GOT3 (cell line): ENCODE measurements around the gene USP54.

ENCODE experiments used
- DNase-seq: peaks from one replicate; lab custom pipeline; 2025; ENCODE audit warnings: mixed read lengths; lab: John Stamatoyannopoulos, UW

Gene USP54

GRCh38 chr10:73467206-73467605 is 123.9 kb downstream of the USP54 start:
- no peak for DNase-seq

GRCh38 chr10:73465978-73466726 is 125.0 kb downstream of the USP54 start:
- no peak for DNase-seq

GRCh38 chr10:73460897-73461296 is 130.2 kb downstream of the USP54 start:
- DNase-seq, result no peak

GRCh38 chr10:73459683-73460314 is 131.3 kb downstream of the USP54 start:
- DNase-seq, result no peak

- no peak for DNase-seq
Measured at GRCh38 chr10:73456187-73456890, 134.8 kb downstream of the USP54 start.

- no peak for DNase-seq
Measured at GRCh38 chr10:73449113-73449512, 142.0 kb downstream of the USP54 start.

GRCh38 chr10:73448384-73448783 is 142.8 kb downstream of the USP54 start:
- no peak for DNase-seq
